HT-29 (cell line): ENCODE results near the gene ZNF628. TPM values are rescaled to one million over a fixed set of nuclear protein-coding genes. Genes with fewer than 3 reads are reported as not detected.

ENCODE experiments used
- DNase-seq: peaks from one replicate; pipeline ENCODE4 v3.0.0-alpha.2; 2015; ENCODE audit warnings: low spot score
- total RNA-seq: library from RNA; depleted of rRNA; stranded (reverse); fragments of >200 nt; shearing (Covaris generic); gene quantifications from 2 replicates; pipeline ENCODE4 v1.2.3, GENCODE V29; 2014

The ZNF628 gene
- total RNA-seq, 1 experiment from 2014 or later = 29.9 TPM

DNA sequence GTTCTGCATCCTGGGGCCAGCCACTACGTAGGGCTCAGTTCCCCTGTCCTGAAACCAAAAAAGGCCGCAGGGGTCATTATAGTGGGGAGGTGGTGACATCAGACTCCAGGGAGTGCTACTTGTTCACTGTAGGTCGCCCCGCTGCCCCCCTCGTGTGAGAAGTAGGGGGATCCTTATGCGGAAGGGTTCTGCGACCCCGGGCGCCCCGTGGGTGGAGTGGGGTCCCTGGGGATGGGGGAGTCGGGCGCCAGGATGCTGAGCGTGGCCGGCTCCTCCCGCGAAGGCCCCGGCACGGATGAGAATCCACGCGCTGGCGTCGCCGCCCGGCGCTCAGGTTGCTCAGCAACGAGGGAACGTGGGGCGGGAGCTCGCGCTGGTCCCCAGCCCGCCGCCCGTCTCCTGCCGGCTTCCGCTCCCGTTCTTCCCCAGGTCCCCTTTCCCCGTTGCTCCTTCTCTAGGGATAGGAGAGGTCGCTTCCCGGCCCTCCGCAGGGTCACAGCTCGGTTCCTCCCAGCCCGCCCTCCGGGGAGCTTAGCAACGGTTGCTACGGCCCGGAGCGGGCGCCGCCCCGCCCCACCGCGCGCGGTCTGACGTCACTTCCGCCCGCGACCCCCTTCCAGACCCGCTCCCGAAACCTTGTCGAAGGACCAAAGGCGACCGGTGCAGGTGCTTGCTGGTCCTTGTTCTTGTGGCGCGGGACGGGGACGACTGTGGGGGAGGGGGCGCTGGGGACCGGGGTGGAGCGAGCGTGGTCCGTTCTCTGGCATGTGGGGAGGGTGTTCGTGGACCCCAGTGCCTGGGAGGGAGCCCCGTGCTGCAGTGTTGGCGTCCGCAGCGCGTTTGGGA, 8.4 kb downstream of the ZNF628 start, which contains the start of gene NAT14:
NAT14 (plus strand) TSS at position 596 of the 846 bp plus-strand sequence. CDS start 521 bp downstream, outside the sequence.
- DNase-seq = peak; percentile 71

- peak; percentile 0 for DNase-seq
Observed at GRCh38 chr19:55485439-55486011, 9.1 kb downstream of the ZNF628 start.

GRCh38 chr19:55486043-55486970, 9.9 kb downstream of the ZNF628 start:
- DNase-seq = peak; percentile 12

DNA sequence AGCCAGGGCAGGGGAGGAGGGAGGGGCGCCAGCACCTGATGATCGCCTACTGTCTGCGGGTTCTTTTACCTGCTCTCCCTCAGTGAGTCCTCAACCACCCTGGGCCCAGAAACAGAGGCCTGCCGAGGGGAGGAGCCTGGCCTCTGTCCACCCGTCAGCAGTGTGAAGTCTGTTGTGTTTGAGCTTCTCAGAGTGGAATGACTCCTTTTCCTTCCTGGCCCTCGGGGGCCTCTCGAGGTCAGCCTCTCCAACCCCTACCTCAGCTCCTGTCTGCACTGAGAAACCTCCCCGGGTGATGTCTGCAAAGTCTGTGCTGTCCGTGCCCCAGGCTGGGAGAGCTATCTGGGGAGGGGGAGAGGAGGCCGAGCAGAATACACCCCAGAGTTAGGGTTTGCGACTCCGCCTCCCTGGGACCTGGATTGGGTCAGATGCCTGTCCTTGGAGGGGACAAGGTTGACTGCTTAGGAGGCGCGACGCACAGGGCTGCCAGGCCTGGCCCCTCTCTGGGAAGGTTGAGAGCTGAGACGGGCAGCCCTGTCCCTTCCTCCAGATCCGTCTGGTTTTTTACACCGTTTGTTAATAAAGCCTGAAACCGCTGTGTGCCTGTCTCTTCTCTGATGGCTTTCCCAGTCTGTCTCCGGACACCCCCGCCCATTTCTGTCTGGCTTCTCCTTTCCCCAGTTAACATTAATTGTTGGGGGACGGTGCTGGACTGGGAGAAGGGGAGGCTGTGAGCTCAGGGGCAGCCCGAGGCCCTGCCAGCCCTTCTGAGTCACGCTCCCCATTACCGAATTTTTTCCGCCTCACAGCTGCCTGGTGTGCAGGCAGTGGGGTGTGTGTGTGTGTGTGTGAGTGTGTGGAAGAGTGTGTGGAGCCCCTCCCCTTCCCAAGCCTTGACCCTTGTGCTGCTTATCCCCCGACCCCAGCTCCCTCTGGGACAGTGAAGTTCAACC, 10.8 kb downstream of the ZNF628 start:
- DNase-seq = peak; percentile 52

GRCh38 chr19:55487924-55488687, 11.7 kb downstream of the ZNF628 start, which contains the start of gene SSC5D:
Gene SSC5D (plus strand): TSS chr19:55488436. CDS start chr19:55488590, 154 bp downstream.
- no peak for DNase-seq

- no peak for DNase-seq
Observed at GRCh38 chr19:55488986-55489710, 12.7 kb downstream of the ZNF628 start.

GRCh38 chr19:55489711-55490477, 13.5 kb downstream of the ZNF628 start:
- no peak for DNase-seq

- DNase-seq = no peak
Observed at GRCh38 chr19:55490478-55491432, 14.3 kb downstream of the ZNF628 start.

DNA sequence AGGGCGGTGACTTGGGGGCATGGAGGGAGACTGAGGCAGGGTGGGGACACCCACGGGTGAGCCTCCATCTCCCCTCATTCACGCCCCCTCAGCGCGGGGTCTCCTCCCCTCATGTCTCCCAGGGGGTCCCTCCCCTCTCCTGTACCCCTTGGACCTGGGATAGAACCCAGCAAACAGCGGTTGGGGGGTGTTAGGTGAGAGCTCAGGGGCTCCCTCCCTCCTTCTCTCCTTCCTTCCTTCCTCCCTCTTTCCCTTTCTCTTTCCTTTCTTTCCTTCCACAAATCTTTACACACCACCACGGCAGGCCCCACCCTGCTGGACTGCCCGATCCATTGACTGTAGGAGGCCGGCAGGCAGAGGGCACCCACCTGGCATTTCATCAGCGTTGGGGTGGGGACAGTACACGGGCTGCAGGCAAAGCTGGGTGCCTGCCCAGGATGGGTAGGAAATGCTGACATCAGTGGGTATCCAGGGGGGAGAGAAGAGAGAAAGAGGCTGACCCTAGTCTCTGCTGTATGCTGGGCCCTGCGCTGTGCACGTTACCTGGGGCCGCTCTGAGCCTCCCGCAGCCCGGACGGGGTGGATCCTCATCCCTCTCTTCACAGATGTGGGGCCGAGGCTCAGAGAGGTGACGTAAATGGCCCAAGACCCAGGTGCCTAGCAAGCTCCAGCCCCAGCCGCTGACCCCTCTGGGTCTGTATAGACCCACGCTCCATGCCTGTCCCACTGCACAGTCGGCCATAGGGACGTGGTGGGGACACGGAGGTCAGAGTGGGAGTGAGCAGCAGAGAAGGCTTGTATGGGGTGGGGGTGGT, 15.3 kb downstream of the ZNF628 start:
- no peak for DNase-seq

- DNase-seq = no peak
Observed at GRCh38 chr19:55492362-55492944, 16.0 kb downstream of the ZNF628 start.

DNA sequence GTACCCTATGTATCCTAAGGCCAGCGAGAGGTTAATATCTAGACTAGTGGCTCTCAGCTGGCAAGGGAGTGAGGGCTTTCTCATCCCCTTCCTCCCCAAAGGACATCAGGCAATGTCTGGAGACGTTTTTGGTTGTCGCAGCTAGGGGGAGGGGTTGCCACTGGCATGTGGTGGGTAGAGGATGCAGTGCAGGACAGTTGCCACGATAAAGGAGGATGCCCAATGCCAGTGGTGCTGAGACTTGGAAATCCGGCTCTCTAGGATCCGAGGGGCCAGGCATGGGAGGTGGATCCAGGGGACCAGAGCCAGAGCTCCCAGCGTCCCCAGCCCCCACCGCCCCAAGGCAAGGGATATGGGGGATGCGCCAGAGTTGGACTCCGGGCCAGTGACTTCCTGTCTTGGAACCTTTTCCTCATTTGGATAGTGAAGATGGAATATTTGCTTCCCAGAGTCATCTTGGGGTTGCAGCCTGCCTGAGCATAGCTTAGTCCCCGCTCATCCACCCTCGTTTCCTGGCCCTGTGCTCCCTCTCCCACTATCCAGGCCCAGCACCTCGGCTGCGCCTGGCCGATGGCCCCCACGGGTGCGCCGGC, 16.7 kb downstream of the ZNF628 start:
- DNase-seq = no peak

- no peak for DNase-seq
Observed at GRCh38 chr19:55493645-55494171, 17.3 kb downstream of the ZNF628 start.

GRCh38 chr19:55494172-55494761, 17.9 kb downstream of the ZNF628 start:
- no peak for DNase-seq

- DNase-seq = no peak
Observed at GRCh38 chr19:55495646-55496349, 19.4 kb downstream of the ZNF628 start.
